Coronary artery (tissue), 2 donors: Measurements from ENCODE around the gene RNF11.
A peak's percentile ranks its signal among the peaks of the same experiment; 100 is the strongest.

ENCODE experiments used
- DNase-seq: peaks from one replicate; pipeline ENCODE4 v3.0.0-alpha.2; 2017; ENCODE audit warnings: low spot score
- H3K27ac ChIP-seq, 2 donors: fragments of 200-600 bp; sonication (generic); one replicate each; pipeline ENCODE4 v1.5.1; 2016 to 2019
- H3K4me3 ChIP-seq: fragments of 200-600 bp; sonication (generic); 2 replicates; pipeline ENCODE4 v1.5.1; 2016; ENCODE audit warnings: mild to moderate bottlenecking, moderate library complexity
- CTCF ChIP-seq: fragments of 200-600 bp; sonication (generic); IDR thresholded peaks from one replicate; pipeline ENCODE4 v1.5.1; 2019; ENCODE audit warnings: antibody characterized with exemption

The RNF11 gene

GRCh38 chr1:51252366-51252765 lies 16.3 kb downstream of the RNF11 start:
- H3K27ac ChIP-seq: no peak overlapping the region
- no peak for DNase-seq
- no peak for TF ChIP-seq CTCF
- H3K4me3 ChIP-seq: no peak overlapping the region

- no peak for DNase-seq
- no peak overlapping the region for H3K4me3 ChIP-seq
- no peak overlapping the region for H3K27ac ChIP-seq
- TF ChIP-seq CTCF: no peak
Observed at GRCh38 chr1:51253691-51254090, 17.6 kb downstream of the RNF11 start.

GRCh38 chr1:51255331-51255730 lies 19.3 kb downstream of the RNF11 start:
- no peak overlapping the region for H3K27ac ChIP-seq
- TF ChIP-seq CTCF: no peak
- no peak for DNase-seq
- H3K4me3 ChIP-seq: no peak overlapping the region

GRCh38 chr1:51263147-51263877 lies 27.2 kb downstream of the RNF11 start:
- no peak for TF ChIP-seq CTCF
- no peak for DNase-seq
- Histone ChIP-seq H3K4me3 (no peak overlapping the region), H3K27ac (peak overlapping the region; percentile 43 to 81)

- H3K4me3 ChIP-seq: peak overlapping the region; percentile 35
- DNase-seq: no peak
- no peak for TF ChIP-seq CTCF
- H3K27ac ChIP-seq: peak overlapping the region; percentile 43 to 81
Observed at GRCh38 chr1:51264451-51264850, 28.4 kb downstream of the RNF11 start.

GRCh38 chr1:51265618-51266017 lies 29.5 kb downstream of the RNF11 start:
- no peak for DNase-seq
- TF ChIP-seq CTCF: no peak
- H3K27ac ChIP-seq: no peak overlapping the region

GRCh38 chr1:51266181-51266580 lies 30.1 kb downstream of the RNF11 start:
- no peak for DNase-seq
- TF ChIP-seq CTCF: no peak
- H3K4me3 ChIP-seq: no peak overlapping the region
- H3K27ac ChIP-seq: no peak overlapping the region

More at GRCh38 chr1:51265618-51266017, 29.5 kb downstream of the RNF11 start:
- no peak overlapping the region for H3K4me3 ChIP-seq
